ENCODE results near the gene GGCX.
A peak's percentile ranks its signal among the peaks of the same experiment; 100 is the strongest.

- no peak for TF ChIP-seq TAF1 (IDR thresholded peaks at IDR 0.05; ENCODE audit: borderline replicate concordance, low read depth, low read length)
- peak; percentile 80 for TF ChIP-seq POLR2AphosphoS5 (IDR thresholded peaks at IDR 0.05; ENCODE audit: low read depth, low read length)
Measured at GRCh38 chr2:85595301-85596025, 34.2 kb upstream of the GGCX start, which contains the start of gene RNF181.
